IPS-15b (cell line): Measurements from ENCODE around the gene DCAF17.

Source experiments
- H3K27me3 ChIP-seq: one replicate; pipeline ENCODE4 v1.6.1; 2013; ENCODE audit warnings: low read length; ENCODE audit not compliant: control insufficient read depth, insufficient read depth
- H3K36me3 ChIP-seq: one replicate; pipeline ENCODE4 v1.6.1; 2013; ENCODE audit warnings: low read length; ENCODE audit not compliant: control insufficient read depth, insufficient read depth
- H3K4me1 ChIP-seq: one replicate; pipeline ENCODE4 v1.6.1; 2013; ENCODE audit warnings: mild to moderate bottlenecking, low read length; ENCODE audit not compliant: control insufficient read depth, insufficient read depth
- H3K4me3 ChIP-seq: one replicate; pipeline ENCODE4 v1.5.1; 2013; ENCODE audit warnings: low read depth, low read length
- H3K9ac ChIP-seq: one replicate; pipeline ENCODE4 v1.6.1; 2013; ENCODE audit warnings: low read depth, mild to moderate bottlenecking, low read length
- H3K9me3 ChIP-seq: one replicate; pipeline ENCODE4 v1.6.1; 2013; ENCODE audit warnings: mild to moderate bottlenecking, low read length; ENCODE audit not compliant: control insufficient read depth, insufficient read depth

DCAF17 gene

GRCh38 chr2:171401947-171402346, 32.1 kb upstream of the DCAF17 start:
- Histone ChIP-seq H3K4me1 (peaks cover 9% of the 10 kb centered on the region), H3K9ac (no peak overlapping the region), H3K27me3 (no peaks in the 10 kb centered on the region), H3K4me3 (no peak overlapping the region), H3K9me3 (no peaks in the 10 kb centered on the region), H3K36me3 (no peaks in the 10 kb centered on the region)

GRCh38 chr2:171402906-171403580, 31.0 kb upstream of the DCAF17 start:
- Histone ChIP-seq H3K27me3 (no peaks in the 10 kb centered on the region), H3K4me1 (peaks cover 9% of the 10 kb centered on the region), H3K4me3 (no peak overlapping the region), H3K9me3 (no peaks in the 10 kb centered on the region), H3K36me3 (no peaks in the 10 kb centered on the region), H3K9ac (no peak overlapping the region)

DNA sequence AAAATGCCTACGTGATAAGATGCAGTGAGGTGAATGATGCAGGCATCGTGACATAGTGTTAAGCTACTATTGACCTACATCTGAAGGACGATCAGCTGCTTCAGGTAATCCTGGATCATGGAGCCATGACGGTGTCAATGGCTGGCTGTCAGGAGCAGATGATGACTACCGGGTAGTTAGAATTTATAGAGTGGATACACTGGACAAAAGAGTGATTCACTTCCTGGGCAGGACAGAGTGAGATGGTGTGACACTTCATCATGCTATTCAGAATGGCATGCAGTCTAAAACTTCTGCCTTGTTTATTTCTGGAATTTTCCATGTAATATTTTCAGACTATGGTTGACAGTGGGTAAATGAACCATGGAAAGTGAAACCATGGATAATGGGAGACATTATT, 29.8 kb upstream of the DCAF17 start:
- H3K9ac ChIP-seq: no peak overlapping the region
- H3K9me3 ChIP-seq: no peaks in the 10 kb centered on the region
- H3K4me1 ChIP-seq: peaks cover 14% of the 10 kb centered on the region
- H3K4me3 ChIP-seq: no peak overlapping the region
- no peaks in the 10 kb centered on the region for H3K36me3 ChIP-seq
- no peaks in the 10 kb centered on the region for H3K27me3 ChIP-seq

- Histone ChIP-seq H3K36me3 (no peaks in the 10 kb centered on the region), H3K27me3 (no peaks in the 10 kb centered on the region), H3K4me1 (peaks cover 14% of the 10 kb centered on the region), H3K9ac (no peak overlapping the region), H3K9me3 (no peaks in the 10 kb centered on the region), H3K4me3 (no peak overlapping the region)
Observed at GRCh38 chr2:171404719-171405118, 29.3 kb upstream of the DCAF17 start.

DNA sequence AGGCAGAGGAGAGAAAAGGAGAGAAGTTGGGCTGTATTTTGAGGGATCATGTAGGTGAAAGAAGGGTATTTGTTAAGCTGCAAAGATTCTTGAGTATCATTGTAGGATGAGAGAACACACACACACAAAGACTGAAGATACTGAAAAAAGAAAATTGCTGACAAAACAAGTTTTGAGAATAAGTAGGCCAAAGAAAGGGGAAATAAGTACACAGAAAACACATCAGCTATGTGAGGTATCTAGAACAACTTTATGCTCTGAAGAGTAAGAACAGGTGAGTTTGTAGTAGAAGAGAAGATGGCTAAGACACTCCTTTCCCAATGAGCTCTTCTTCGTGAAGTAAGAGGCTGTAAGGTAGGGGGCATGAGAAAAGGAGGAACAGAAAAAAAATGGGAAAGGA, 28.5 kb upstream of the DCAF17 start:
- H3K9me3 ChIP-seq: no peaks in the 10 kb centered on the region
- H3K27me3 ChIP-seq: no peaks in the 10 kb centered on the region
- no peaks in the 10 kb centered on the region for H3K36me3 ChIP-seq
- H3K4me1 ChIP-seq: peaks cover 16% of the 10 kb centered on the region
- H3K4me3 ChIP-seq: no peak overlapping the region
- no peak overlapping the region for H3K9ac ChIP-seq

GRCh38 chr2:171406044-171406443, 28.0 kb upstream of the DCAF17 start:
- no peak overlapping the region for H3K4me3 ChIP-seq
- no peaks in the 10 kb centered on the region for H3K27me3 ChIP-seq
- no peaks in the 10 kb centered on the region for H3K36me3 ChIP-seq
- H3K4me1 ChIP-seq: peaks cover 13% of the 10 kb centered on the region
- no peak overlapping the region for H3K9ac ChIP-seq
- H3K9me3 ChIP-seq: no peaks in the 10 kb centered on the region

- H3K4me1 ChIP-seq: peaks cover 13% of the 10 kb centered on the region
- H3K27me3 ChIP-seq: no peaks in the 10 kb centered on the region
- no peaks in the 10 kb centered on the region for H3K36me3 ChIP-seq
- no peak overlapping the region for H3K4me3 ChIP-seq
- H3K9ac ChIP-seq: no peak overlapping the region
- no peaks in the 10 kb centered on the region for H3K9me3 ChIP-seq
Observed at GRCh38 chr2:171407030-171407675, 26.9 kb upstream of the DCAF17 start.

GRCh38 chr2:171407676-171408044, 26.4 kb upstream of the DCAF17 start:
- Histone ChIP-seq H3K4me1 (peaks cover 13% of the 10 kb centered on the region), H3K36me3 (no peaks in the 10 kb centered on the region), H3K9ac (no peak overlapping the region), H3K27me3 (no peaks in the 10 kb centered on the region), H3K4me3 (no peak overlapping the region), H3K9me3 (no peaks in the 10 kb centered on the region)

DNA sequence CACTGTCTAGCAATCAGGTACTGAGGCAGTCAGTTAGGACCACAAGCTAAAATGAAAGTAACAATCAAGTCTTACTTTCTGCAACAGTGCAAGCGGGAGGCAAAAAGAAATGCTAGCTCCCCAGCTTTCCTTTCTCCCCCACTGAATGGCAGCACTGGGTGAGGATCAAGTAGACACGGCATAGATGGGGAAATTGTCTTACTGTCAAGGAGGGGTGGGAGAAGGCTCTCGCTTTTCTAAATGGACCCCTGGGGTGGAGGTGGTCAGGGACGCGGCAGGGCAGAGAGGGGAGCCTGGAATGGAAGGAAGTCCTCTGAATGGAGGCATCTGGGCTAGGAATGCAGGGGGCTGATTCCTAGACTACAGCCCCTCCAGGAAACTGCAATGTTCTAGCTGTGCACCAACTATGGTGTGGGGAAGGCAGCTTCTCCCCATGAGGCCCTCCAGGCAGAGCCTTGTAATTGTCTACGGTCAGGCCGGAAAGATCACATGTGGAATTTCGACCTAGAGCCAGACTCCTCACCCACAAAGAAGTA, 24.5 kb upstream of the DCAF17 start:
- peaks cover 13% of the 10 kb centered on the region for H3K4me1 ChIP-seq
- no peak overlapping the region for H3K9ac ChIP-seq
- H3K9me3 ChIP-seq: no peaks in the 10 kb centered on the region
- peak overlapping the region; percentile 37 for H3K4me3 ChIP-seq
- no peaks in the 10 kb centered on the region for H3K36me3 ChIP-seq
- no peaks in the 10 kb centered on the region for H3K27me3 ChIP-seq

DNA sequence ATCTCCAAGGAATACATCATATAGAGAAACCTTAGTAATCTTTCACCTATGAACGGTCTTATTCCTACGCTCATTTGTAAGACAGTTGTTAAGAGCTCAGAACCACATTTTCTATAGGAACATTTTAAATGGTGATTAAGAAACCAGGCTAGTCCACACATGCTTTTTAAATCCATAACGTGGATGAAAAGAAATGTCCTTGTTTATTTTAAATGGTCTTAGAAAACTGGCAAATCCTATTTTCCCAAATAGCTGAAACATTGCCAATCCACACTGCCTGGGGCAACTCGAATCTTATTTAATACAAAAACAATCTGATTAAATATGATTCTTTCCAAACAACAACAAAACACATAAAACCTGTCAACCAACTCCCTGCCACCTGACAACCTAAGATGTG, 23.9 kb upstream of the DCAF17 start:
- Histone ChIP-seq H3K36me3 (no peaks in the 10 kb centered on the region), H3K9ac (no peak overlapping the region), H3K4me3 (no peak overlapping the region), H3K27me3 (no peaks in the 10 kb centered on the region), H3K4me1 (peaks cover 13% of the 10 kb centered on the region), H3K9me3 (no peaks in the 10 kb centered on the region)

GRCh38 chr2:171410624-171411023, 23.4 kb upstream of the DCAF17 start:
- H3K27me3 ChIP-seq: no peaks in the 10 kb centered on the region
- no peaks in the 10 kb centered on the region for H3K9me3 ChIP-seq
- H3K4me1 ChIP-seq: peaks cover 13% of the 10 kb centered on the region
- no peaks in the 10 kb centered on the region for H3K36me3 ChIP-seq
- H3K4me3 ChIP-seq: no peak overlapping the region
- H3K9ac ChIP-seq: no peak overlapping the region

DNA sequence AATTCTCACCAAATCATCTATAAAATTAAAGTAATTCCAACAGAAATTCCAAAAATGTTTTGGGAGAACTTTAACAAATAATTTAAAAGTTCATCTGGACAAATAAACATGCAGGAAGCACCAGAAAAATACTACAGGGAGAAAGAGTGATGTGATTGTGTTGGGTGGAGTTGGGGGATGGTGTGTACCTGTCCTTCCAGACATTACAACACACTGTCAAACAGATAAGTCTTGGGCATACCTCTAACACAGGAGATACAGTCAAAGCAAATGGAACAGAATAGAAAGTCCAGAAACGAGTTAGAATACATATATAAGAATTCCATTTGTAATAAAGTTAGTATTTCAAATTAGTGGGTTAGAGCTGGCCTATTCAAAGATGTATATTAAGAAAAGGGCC, 22.8 kb upstream of the DCAF17 start:
- Histone ChIP-seq H3K4me3 (no peak overlapping the region), H3K27me3 (no peaks in the 10 kb centered on the region), H3K9me3 (no peaks in the 10 kb centered on the region), H3K9ac (no peak overlapping the region), H3K36me3 (no peaks in the 10 kb centered on the region), H3K4me1 (peaks cover 17% of the 10 kb centered on the region)
